ENCODE data around the gene APBB3.

DNA sequence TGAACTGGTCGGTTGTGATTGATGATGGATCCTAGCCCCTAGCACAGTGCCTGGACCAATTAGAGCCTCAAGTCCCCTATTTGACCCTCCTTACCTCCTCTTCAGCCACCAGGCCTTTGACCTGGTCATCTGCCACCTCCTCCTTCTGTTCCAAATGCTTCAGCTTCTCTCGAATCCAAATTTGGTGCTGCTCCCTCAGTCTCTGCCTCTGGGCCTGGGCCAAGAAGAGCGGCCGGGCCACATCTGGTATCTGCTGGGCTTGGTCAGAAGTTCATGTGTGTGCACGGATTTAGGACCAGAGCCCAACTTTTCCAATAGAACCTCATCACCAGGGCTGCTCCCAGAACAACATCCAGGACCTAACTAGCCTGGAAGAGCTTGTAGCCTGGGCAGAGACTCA lies 6.7 kb upstream of the APBB3 start:
- TF ChIP-seq EZH2phosphoT487 (IDR thresholded peaks at IDR 0.05), result no peak
- TF ChIP-seq, protein P1, sequence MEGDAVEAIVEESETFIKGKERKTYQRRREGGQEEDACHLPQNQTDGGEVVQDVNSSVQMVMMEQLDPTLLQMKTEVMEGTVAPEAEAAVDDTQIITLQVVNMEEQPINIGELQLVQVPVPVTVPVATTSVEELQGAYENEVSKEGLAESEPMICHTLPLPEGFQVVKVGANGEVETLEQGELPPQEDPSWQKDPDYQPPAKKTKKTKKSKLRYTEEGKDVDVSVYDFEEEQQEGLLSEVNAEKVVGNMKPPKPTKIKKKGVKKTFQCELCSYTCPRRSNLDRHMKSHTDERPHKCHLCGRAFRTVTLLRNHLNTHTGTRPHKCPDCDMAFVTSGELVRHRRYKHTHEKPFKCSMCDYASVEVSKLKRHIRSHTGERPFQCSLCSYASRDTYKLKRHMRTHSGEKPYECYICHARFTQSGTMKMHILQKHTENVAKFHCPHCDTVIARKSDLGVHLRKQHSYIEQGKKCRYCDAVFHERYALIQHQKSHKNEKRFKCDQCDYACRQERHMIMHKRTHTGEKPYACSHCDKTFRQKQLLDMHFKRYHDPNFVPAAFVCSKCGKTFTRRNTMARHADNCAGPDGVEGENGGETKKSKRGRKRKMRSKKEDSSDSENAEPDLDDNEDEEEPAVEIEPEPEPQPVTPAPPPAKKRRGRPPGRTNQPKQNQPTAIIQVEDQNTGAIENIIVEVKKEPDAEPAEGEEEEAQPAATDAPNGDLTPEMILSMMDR (IDR thresholded peaks at IDR 0.05), result no peak
